Progenitor cell of endocrine pancreas (in vitro differentiated cells): ENCODE data around the gene FAM153A. TPM values are rescaled to one million over a fixed set of nuclear protein-coding genes. Genes with fewer than 3 reads are reported as not detected.
"Not testable (repeated sequence)": the region's sequence is repeated elsewhere in the genome, so short reads cannot be mapped to it uniquely, and the experiment has no call there.

Experiments
- DNase-seq: peaks from one replicate; pipeline ENCODE4 v3.0.0; 2021; ENCODE audit warnings: low spot score; ENCODE audit not compliant: unreplicated experiment
- H3K27ac Mint-ChIP-seq: 2 replicates; pipeline ENCODE4 v1.8.0; 2021; ENCODE audit warnings: mild to moderate bottlenecking, moderate library complexity, mixed read lengths
- H3K27me3 Mint-ChIP-seq: 2 replicates; pipeline ENCODE4 v1.8.0; 2021; ENCODE audit warnings: mixed read lengths
- H3K36me3 Mint-ChIP-seq: 2 replicates; pipeline ENCODE4 v1.8.0; 2022; ENCODE audit warnings: mixed read lengths; ENCODE audit not compliant: insufficient read depth
- H3K4me1 Mint-ChIP-seq: 2 replicates; pipeline ENCODE4 v1.8.0; 2021; ENCODE audit warnings: low read depth, mixed read lengths
- H3K4me3 Mint-ChIP-seq: 2 replicates; pipeline ENCODE4 v1.8.0; 2021; ENCODE audit warnings: low read depth, mild to moderate bottlenecking, moderate library complexity, mixed read lengths
- H3K9me3 Mint-ChIP-seq: 2 replicates; pipeline ENCODE4 v1.8.0; 2021; ENCODE audit warnings: low read depth, mixed read lengths
- long read RNA-seq: library from polyadenylated mRNA; unstranded; transcript quantifications from one replicate; pipeline ENCODE4 v2.0.0, GENCODE V29; 2020
- total RNA-seq: library from RNA; stranded (reverse); gene quantifications from 2 replicates; pipeline ENCODE4 v1.2.1, GENCODE V29; 2021

Gene FAM153A
- 0.55 and 1.2 TPM in 2 replicates for total RNA-seq
- long read RNA-seq, result 0 reads

GRCh38 chr5:177782792-177783633 is at the start of gene FAM153A:
FAM153A (minus strand) TSS chr5:177782899.
- not testable (repeated sequence) for H3K27me3 Mint-ChIP-seq, H3K9me3 Mint-ChIP-seq, H3K36me3 Mint-ChIP-seq, H3K4me1 Mint-ChIP-seq, DNase-seq, H3K4me3 Mint-ChIP-seq, H3K27ac Mint-ChIP-seq

GRCh38 chr5:177832287-177832686 is 49.6 kb upstream of the FAM153A start:
- H3K27ac Mint-ChIP-seq, H3K36me3 Mint-ChIP-seq, H3K4me3 Mint-ChIP-seq, H3K4me1 Mint-ChIP-seq, H3K27me3 Mint-ChIP-seq, H3K9me3 Mint-ChIP-seq, DNase-seq: not testable (repeated sequence)

DNA sequence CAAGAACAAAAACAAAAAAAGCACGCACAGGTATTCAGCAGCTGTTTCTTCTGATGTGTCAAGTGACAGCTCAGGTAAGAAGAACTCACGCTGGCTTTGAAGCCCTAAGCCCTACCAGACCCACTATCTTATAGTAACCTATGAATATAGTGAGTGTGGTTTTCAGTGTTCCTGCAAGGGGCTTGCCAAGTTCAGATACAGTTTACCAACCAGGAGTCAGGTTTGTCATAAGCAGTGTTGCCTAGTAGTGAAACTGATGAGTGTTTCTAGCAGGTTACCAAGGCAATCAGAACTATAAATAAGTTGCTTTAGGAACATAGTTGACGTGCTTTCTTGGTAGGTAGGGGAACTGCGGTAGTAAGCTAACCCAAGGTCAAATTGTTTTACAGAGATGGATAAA is 43.4 kb upstream of the FAM153A start:
- H3K27me3 Mint-ChIP-seq, H3K9me3 Mint-ChIP-seq, H3K4me3 Mint-ChIP-seq, H3K4me1 Mint-ChIP-seq, H3K27ac Mint-ChIP-seq, H3K36me3 Mint-ChIP-seq, DNase-seq: not testable (repeated sequence)

DNA sequence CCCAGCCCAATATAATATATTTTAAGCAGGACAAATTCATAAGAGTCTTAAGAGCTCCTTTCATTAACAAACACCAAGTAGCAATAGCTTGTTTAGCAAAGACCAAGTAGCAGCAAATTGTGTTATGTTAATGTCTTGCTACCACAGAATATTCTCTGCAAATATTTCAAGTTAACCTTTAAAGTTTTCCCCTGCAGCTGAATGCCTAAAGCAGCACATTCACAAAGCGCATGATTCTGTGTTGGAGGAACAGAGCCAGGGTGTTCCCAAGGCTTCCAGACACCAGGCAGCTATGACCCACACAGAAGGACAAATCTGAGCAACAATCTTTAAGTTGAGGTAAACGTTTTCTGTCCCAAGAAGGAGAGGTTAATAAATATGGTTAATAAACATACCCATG is 42.1 kb upstream of the FAM153A start:
- not testable (repeated sequence) for DNase-seq, H3K4me1 Mint-ChIP-seq, H3K36me3 Mint-ChIP-seq, H3K9me3 Mint-ChIP-seq, H3K4me3 Mint-ChIP-seq, H3K27ac Mint-ChIP-seq, H3K27me3 Mint-ChIP-seq

DNA sequence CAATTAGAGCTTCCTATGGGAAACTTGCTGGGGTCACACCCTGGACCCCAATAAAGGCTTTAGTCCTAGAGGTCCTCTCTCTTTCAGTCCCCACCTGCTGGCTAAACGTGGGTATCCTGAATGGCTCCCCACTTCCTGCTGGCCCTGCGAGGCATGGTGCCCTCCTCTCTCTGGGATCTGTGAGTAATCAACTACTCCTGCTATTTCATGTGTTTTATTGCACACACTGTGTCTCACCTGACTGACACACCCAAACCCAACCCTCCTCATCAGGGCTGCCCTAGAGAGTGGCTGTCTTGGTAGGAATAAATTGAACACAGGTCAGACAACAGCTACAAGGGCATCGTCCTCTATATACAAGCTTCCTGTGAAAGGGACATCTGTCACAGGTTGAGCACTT is 39.8 kb upstream of the FAM153A start:
- not testable (repeated sequence) for H3K27ac Mint-ChIP-seq, H3K27me3 Mint-ChIP-seq, H3K36me3 Mint-ChIP-seq, H3K4me1 Mint-ChIP-seq, H3K4me3 Mint-ChIP-seq, H3K9me3 Mint-ChIP-seq, DNase-seq

- H3K4me1 Mint-ChIP-seq, H3K4me3 Mint-ChIP-seq, H3K36me3 Mint-ChIP-seq, H3K27ac Mint-ChIP-seq, H3K27me3 Mint-ChIP-seq, DNase-seq, H3K9me3 Mint-ChIP-seq: not testable (repeated sequence)
These were observed 37.0 kb upstream of the FAM153A start for GRCh38 chr5:177819664-177820063.

- DNase-seq, H3K27ac Mint-ChIP-seq, H3K36me3 Mint-ChIP-seq, H3K27me3 Mint-ChIP-seq, H3K4me3 Mint-ChIP-seq, H3K4me1 Mint-ChIP-seq, H3K9me3 Mint-ChIP-seq: not testable (repeated sequence)
These were observed 30.2 kb upstream of the FAM153A start for GRCh38 chr5:177812814-177813425.

GRCh38 chr5:177812160-177812743 is 29.6 kb upstream of the FAM153A start:
- H3K36me3 Mint-ChIP-seq, H3K9me3 Mint-ChIP-seq, H3K27ac Mint-ChIP-seq, DNase-seq, H3K4me3 Mint-ChIP-seq, H3K27me3 Mint-ChIP-seq, H3K4me1 Mint-ChIP-seq: not testable (repeated sequence)

- H3K27me3 Mint-ChIP-seq, H3K27ac Mint-ChIP-seq, DNase-seq, H3K4me1 Mint-ChIP-seq, H3K36me3 Mint-ChIP-seq, H3K9me3 Mint-ChIP-seq, H3K4me3 Mint-ChIP-seq: not testable (repeated sequence)
These were observed 26.7 kb upstream of the FAM153A start for GRCh38 chr5:177809209-177809913.

DNA sequence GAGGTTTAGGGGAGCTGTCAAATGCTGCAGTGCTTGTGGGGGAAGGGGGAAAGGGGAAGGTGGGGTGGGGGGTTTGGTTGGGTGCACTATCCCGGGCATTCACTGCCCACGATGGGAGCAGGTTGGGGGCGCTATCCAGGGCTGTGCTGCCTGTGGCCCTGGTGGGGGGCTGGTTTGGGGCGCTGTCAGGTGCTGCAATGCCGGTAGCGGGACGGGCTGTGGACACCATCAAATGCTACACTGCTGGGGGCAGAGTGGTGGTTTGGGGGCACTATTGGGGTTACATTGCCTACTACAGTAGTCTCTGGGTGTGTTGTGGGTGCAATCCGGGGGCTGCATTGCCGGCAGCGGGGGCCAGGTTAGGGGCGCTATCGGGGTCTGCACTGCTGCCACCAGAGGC is 25.7 kb upstream of the FAM153A start:
- H3K9me3 Mint-ChIP-seq, H3K4me1 Mint-ChIP-seq, H3K27ac Mint-ChIP-seq, DNase-seq, H3K27me3 Mint-ChIP-seq, H3K36me3 Mint-ChIP-seq, H3K4me3 Mint-ChIP-seq: not testable (repeated sequence)

DNA sequence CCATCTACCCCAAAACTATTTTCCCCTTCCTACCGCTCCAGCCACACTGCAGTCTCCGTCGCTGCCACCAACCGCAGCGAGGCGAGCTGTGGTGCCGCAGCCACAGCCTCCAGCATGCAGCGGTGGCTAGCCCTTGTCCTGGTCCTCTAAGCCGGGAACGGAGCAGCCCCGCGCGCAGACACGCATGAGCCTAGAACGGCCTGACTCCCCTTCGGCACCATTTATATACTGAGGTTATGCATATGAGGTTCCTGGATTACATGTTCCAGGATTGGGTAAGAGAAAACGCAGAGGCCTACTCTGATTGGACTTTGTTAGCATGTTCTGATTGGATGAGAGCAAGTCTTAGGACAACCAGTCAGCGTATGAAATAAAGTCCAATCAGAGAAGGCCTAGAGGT is 24.6 kb upstream of the FAM153A start:
- H3K4me1 Mint-ChIP-seq, DNase-seq, H3K4me3 Mint-ChIP-seq, H3K27ac Mint-ChIP-seq, H3K9me3 Mint-ChIP-seq, H3K27me3 Mint-ChIP-seq, H3K36me3 Mint-ChIP-seq: not testable (repeated sequence)

DNA sequence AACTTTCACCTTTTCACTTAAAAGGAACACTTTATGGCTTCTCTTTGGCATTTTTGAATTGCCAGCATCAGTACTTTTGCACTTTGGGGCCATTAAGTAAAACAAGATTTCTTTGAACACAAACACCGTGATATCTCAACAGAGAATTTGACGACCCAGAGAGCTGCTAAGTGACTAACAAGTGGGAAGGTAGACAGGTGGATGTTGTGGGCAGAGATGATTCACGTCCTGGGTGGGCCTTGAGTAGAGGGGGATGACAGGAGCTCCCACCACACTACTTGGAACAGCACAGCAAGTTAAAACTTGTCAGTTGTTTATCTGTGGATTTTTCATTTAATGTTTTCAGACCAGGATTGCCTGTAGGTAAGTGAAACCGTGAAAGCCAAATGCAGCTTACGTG is 18.7 kb upstream of the FAM153A start:
- not testable (repeated sequence) for H3K4me3 Mint-ChIP-seq, H3K36me3 Mint-ChIP-seq, H3K27me3 Mint-ChIP-seq, H3K9me3 Mint-ChIP-seq, H3K4me1 Mint-ChIP-seq, H3K27ac Mint-ChIP-seq, DNase-seq
